DMS53 (cell line): ENCODE data around the gene C22orf39.

ENCODE experiments used
- DNase-seq: peaks from one replicate; lab custom pipeline; 2025; lab: John Stamatoyannopoulos, UW

C22orf39 gene

GRCh38 chr22:19398206-19398605 lies 49.3 kb downstream of the C22orf39 start:
- DNase-seq = no peak

GRCh38 chr22:19397734-19398104 lies 49.8 kb downstream of the C22orf39 start:
- no peak for DNase-seq

GRCh38 chr22:19396934-19397733 lies 50.4 kb downstream of the C22orf39 start:
- no peak for DNase-seq

GRCh38 chr22:19396561-19396933 lies 51.0 kb downstream of the C22orf39 start:
- no peak for DNase-seq

GRCh38 chr22:19395276-19395675 lies 52.2 kb downstream of the C22orf39 start:
- DNase-seq = no peak

- no peak for DNase-seq
These were observed 53.0 kb downstream of the C22orf39 start for GRCh38 chr22:19394274-19395050.

GRCh38 chr22:19393704-19394103 lies 53.8 kb downstream of the C22orf39 start:
- DNase-seq = no peak
